Activated CD4-positive, alpha-beta T cell treated with anti-CD3 and anti-CD28 coated beads, Interleukin-2, amount 50 U/mL, for 1 hour (primary cell): ENCODE data around the gene MCC.

Experiments
- DNase-seq: peaks from one replicate; pipeline ENCODE4 v3.0.0-alpha.2; 2020

MCC gene

GRCh38 chr5:113063927-113064326, 424.3 kb downstream of the MCC start:
- no peak for DNase-seq

GRCh38 chr5:113062869-113063508, 425.3 kb downstream of the MCC start:
- DNase-seq = no peak

- DNase-seq = no peak
Measured at GRCh38 chr5:113061846-113062780, 426.1 kb downstream of the MCC start.

GRCh38 chr5:113060408-113061025, 427.7 kb downstream of the MCC start:
- no peak for DNase-seq

DNA sequence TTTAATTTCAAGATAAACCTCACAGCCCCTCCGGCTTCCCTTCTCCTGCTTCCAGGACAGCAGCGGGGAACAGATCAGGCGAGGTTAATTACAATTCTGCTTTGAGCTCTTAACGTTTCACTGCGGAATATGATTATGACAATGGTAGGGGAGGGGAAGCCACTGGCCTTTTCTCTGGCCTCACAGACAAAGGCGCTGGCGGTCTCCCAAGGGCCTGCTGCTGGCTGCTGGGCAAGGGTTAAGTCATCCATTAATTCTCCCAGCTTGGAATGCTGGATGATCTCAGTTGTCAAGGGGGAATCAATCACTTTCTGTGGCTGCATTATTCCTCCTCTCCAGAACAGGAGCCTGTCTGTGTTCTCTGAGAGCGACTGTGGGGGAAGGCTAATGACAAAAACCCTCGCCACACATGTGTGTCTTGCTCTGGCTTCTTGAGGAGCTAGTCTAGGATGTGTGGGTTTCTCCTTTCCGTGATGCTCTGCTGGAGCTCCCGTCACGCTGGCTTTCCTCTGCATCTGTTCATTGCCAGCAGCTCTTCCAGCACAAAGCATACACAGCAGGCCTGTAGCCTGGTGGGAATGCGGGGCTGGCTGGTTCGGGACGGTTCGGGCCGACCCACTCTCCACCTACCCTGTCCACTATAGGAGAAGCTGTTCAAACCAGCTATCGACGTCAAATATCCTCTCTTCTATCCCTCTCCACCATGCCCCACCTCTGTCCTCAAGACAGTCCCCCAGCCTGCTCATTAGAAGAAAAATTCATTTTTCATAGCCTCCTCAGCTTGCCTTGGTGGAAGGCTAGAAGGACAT, 428.8 kb downstream of the MCC start:
- DNase-seq = no peak

DNA sequence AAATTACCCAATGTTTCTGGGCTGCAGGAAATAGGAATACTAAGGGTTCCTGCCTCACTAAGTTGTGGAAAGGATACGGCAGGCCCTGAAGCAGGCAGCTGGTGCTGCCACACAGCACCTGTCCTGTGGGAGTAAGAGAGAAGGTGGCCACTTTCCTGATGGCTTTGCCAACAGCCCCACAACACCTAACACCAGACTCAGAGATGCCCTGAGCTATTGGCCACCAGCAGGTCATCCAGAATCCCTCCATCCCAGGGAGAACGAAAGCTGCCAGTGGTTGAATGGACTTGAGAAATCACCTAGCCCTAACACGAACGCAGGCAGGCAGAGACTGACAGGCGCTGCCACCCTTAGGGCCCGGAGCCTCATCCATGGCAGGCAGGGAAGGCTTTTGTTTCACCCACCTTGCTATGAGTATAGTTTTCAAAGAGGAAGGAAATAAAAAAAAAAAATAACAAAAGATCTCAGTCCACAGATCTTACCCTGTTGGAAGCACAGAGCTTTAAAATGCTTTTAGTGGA, 429.5 kb downstream of the MCC start:
- DNase-seq = no peak

- DNase-seq = no peak
Measured at GRCh38 chr5:113058269-113058668, 430.0 kb downstream of the MCC start.

DNA sequence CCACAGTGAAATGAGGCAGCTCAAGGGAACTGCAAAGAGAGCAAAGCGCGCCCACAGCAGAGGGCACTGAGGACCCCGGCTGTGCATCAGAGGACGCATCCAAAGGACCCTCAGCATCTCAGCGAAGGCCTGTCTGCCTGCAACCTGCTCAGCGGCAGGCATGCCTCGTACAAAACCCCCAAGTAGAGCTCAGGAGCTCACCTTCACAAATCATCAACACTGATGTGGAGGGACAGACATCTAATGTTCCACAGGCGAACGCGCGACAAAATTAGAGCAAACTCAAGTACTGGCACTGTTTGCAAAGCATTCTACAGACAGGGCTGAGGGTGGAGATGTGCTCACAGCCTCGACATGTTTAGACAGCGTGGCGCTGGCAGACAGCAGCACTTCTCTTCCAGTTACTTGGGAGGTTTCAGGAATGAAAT, 430.7 kb downstream of the MCC start:
- DNase-seq = no peak

DNA sequence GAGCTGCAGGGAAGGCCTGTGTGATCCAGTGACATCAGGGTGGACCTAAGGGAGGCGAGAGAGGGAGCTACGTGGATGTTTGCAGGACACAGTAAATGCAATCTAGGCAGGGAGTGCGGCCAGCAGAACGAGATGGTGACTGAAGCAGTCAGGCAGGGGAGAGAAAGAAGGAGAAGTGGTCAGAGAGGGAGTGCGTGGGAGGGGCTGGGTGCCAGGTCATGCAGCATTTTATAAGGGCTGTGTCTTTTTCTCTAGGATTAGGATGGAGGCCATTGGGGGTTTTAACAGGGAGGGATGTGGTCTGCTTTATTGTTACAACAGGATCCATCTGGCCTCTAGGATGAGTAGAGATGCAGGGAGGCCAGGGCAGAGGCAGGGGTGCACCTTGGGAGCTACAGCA, 431.3 kb downstream of the MCC start:
- no peak for DNase-seq

DNA sequence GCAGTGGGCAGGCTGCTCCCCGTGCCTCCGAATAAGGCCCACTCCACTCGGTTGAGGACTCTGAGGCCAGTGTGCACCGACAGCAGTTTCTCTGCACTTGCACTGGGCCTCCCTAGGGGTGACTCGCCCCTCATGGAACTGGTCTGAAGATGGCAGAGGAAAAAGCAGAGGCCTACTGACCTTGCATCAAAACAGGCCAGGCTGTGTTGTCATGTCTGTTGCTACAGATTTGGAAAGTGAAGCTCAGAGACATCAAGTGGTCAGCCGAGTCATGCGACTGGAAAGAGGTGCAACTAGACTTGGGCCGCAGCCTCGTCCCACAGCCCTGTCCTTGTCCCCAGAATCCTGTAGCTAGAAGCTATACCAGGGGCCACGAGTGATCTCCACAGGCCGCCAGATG, 433.4 kb downstream of the MCC start:
- DNase-seq = no peak

GRCh38 chr5:113053511-113053995, 434.7 kb downstream of the MCC start:
- DNase-seq = no peak

DNA sequence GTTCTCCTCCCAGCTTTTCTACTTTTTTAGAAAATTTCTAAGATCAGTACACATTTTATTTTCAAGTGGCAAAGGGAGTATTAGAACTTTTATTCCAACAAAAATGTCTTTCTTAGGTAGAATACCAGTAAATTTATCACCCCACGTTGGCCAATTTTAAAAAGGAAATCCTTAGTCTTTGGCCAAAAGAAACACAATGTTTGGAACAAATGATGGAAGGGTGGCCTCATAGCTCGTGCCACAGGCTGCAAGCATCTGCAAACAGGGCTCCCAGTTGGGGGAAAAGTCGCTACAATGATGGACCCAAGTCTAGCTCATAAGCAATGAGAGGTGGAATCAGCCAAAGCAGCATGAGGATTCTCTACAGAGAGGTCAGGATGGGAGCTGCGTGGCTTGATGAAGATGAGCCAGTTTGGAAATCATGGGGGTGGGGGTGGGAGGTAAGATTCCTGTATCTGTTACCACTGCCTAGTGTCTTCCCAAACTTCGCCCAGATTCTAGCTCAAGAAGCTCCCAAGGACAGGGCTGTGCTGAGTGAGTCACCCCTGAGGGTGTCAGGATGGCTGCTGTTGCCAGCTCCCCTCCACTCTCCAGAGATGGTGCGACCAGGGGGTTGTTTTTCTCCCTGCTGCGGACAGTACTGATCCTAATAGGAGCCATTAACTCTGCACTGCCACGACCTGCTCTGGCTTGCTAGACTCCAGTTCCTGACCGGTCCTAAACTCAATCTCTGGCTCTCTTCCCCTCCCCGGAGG, 436.0 kb downstream of the MCC start:
- DNase-seq = no peak

GRCh38 chr5:113050721-113051382, 437.4 kb downstream of the MCC start:
- DNase-seq = no peak

DNA sequence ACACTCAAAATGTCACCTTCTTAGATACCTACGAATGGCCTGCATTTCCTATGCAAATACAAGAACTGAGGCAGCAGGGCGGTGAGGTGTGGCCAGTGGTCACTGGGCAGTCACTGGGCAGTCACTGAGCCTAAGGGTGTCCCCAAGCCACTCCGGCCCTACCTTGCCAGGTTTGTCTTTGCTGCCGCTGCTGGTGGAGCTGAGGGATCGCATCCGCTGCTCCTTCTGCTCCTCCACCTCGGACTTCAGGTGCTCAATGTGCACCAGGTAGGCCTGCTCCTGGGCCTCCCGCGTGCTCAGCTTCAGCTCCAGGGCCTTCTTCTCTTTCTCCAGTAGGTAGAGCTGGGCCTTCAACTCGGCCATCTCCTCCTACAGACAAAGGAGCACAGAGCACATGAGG, 439.3 kb downstream of the MCC start:
- DNase-seq = no peak

- DNase-seq = no peak
Measured at GRCh38 chr5:113047733-113048652, 440.3 kb downstream of the MCC start.

DNA sequence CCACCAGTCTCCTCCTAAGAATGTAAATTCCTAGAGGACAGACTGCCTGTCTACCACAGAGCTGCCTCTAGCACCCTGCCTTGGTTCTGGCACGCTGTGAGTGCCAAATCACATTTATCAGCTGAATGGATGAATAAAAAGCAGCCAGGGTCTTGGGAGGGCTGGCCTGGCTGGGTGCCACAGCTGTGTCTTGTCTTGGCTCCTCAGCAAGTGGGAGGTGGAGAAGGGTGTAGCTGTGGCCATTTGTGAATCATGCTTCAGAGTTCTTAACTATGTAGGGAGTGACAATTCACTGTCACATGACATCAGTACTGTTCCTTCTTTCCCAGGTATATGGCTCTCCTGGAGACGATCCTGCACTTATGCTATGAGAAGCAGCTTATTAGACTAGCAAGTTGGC, 441.0 kb downstream of the MCC start:
- no peak for DNase-seq

DNA sequence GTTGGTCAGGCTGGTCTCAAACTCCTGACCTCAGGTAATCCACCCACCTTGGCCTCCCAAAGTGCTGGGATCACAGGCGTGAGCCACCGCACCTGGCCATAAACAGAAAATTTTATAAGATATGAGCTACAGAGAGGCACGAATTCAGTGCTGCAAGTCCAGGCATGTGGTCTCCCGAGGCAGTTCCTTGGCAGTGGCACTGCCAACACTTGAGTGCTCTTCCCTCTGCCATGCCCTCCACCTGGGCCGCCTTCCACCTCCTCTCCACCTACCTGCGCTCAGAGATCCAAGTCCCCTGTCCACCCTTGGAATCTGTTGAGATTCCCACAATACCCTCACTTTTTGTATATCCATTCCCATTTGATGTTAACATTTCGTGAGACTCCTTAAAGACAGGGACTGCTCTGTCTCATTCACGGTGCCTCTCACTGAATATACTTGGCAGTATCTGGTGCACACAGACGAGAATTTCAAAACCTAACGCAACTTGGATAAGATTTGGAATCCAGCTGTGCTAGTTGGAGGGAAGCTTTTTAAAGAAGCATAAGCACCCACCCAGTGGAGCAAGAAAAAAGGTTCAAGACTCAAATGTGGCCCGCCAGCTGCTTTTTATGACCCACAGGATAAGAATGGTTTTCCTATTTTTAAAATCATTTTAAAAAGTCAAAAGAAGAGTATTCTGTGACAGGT, 443.3 kb downstream of the MCC start:
- DNase-seq = no peak

DNA sequence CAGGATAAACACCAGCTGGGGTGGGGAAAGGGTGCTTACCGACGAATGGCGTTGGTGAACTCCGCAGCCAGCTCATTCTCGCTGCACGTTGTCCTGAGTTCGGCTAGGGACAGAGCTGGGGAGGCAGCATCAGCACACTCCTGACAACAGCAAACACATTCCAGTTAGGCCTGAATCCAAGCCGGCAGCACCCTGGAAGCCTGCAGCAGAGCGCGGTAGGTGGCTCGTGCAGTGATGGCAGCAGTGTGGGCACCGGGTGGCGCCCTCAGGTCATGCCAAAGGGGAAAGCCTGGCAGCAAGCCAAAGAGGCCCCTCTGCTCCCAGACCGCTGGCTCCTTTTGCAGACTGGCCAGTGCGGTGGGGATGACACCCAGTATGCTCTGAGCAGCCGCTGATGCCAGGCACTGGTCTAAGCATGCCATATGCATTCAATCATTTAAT, 444.7 kb downstream of the MCC start:
- no peak for DNase-seq

- no peak for DNase-seq
Measured at GRCh38 chr5:113042491-113043243, 445.6 kb downstream of the MCC start.
